GM04503 (cell line): ENCODE data around the gene GRK5.
A peak's percentile ranks its signal among the peaks of the same experiment; 100 is the strongest.

Source experiments
- DNase-seq: peaks from one replicate; pipeline ENCODE4 v3.0.0-alpha.2; 2012; ENCODE audit warnings: low read depth

GRK5 gene

DNA sequence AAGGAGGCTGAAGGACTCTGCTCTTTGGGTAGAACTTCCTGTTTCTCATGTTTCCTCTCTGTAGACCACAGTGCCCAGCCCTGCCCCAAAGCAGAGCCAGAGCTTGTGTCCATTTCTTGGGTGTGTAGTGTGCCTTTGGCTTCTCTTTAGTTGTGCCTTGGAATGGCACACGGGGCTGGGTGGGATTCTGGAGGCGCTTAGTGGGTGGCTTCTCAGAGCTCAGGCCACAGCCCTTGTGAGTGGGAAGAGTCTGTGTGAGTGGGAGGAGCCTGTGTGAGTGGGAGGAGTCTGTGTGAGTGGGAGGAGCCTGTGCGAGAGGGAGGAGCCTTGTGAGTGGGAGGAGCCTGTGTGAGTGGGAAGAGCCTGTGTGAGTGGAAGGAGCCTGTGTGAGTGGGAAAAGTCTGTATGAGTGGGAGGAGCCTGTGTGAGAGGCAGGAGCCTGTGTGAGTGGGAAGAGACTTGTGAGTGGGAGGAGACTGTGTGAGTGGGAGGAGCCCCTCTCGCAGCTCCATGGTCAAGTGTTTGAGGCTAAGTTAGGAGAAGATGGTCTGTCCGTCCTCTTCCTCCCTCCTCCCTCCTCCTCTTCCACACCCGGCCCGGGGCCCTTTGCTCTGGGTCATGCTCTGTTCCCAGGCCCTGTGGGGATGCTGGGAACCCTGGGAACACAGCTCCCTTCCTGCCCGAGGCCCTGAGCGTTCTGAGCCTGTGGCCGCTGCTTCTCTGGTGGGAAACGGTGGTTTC, 153.0 kb downstream of the GRK5 start:
- DNase-seq, result no peak

DNA sequence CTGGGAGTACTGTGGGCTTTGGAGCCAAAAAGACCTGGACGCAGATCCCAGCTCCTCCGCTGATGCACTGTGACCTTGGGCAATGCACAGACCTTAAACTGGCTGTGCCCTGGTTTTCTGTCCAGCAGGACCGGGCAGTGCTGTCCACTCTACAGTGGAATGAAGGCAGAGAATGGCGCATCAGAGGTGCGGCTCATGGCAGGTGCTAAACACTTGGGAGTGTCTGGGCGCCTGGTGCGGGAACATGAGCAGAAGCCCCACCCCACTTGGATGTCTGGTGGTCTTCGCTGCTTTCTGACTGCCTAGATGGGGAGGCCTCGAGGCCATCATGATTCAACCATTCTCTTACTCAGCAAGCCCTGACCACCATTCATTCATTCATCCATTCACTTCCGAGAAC, 153.7 kb downstream of the GRK5 start:
- no peak for DNase-seq

- no peak for DNase-seq
Measured at GRCh38 chr10:119362122-119362521, 154.8 kb downstream of the GRK5 start.

DNA sequence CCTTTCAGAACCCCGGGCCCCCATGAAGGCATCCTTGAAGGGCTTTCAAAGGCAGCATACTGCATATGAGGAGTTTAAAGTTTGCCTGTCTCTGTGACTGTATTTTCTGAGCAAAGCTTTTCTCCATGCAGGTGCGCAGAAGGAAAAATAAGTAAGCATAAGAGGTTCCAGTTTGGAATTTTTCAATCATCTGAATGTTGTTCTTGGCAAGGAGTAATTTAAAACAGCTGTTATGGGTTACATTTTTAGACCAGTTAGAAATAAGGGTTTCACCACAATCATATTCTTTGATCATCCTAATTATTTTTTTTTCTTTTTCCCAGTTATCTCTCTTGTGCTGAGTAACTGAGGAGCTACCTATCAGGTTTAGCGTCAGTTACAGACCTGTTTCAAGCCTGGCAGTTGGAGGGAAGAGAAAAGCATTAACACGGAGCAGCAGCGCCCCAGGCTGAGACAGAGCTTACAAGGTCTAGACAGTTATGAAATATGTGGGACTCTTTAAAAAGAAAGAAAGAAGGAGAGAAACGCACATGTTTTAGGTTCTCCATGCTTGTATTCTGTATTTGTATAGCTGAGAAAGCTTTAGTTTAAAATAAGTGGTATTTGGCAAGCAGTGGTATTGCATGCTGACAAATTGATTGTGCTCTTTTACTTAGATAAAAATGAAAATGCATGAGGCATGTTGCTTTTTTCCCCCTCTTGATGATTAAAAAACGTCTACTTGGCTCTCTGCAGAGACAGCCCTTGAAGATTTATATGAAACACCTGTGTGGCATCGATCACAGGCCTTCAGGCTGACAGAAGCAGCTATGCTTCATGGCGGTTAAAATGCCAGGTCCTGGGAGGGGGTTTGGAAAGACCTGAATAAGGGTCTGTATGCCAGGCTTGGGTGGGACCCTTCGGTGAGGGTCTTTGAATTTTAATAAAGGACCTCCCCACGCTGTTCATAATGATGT, 157.6 kb downstream of the GRK5 start:
- DNase-seq, result no peak

GRCh38 chr10:119365773-119366599, 158.6 kb downstream of the GRK5 start:
- DNase-seq, result no peak

GRCh38 chr10:119367841-119368549, 160.6 kb downstream of the GRK5 start:
- no peak for DNase-seq

DNA sequence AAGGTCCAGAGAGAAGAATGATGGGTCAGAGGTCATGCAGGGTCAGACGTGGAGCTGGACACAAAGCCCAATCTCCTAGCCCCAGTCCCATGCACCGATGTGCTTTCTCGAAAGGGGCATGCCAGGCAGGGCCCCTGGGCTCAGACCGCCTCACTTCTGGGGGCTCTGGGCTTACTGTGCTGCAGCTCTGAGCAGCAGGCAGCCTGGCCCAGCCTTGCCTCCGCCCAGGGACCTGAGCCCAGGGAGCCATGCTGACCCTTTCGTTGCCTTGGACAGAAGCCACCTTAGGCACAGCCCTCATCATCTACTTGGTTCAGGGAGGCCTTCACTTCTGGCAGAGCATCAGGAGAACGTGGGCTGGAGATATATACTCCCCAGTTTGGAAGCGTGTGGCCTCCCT, 161.2 kb downstream of the GRK5 start:
- DNase-seq, result no peak

GRCh38 chr10:119368991-119369869, 161.9 kb downstream of the GRK5 start:
- no peak for DNase-seq

DNA sequence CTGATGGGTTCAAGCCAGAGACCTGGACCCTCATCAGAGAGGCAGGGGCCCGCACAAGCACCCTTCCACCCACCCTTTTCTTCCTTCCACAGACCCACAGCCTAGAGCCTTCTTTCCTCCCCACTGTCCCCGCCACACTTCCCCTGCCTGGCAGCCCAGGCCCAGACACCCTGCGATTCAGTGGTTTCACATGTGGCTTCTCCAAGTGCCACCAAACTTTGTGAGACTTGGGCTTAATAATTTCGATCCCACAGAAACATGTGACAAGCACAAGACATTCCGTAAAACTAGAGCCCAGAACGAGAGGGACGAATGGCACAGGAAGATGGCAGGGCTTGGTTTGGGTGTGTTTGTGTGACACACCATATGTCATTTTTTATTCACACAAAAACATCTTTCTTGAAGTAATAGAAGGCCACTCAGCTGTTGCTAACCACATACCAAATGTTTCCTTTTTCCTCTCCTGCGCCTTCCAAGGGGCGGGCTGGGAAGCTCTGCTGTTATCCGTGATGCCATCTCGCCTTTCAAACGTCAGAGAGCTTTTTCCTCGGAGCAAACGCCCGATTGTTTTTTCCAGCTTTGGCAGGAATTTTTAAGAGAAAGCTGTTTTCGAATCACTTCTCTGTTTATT, 162.9 kb downstream of the GRK5 start:
- peak; percentile 83 for DNase-seq

GRCh38 chr10:119370972-119371703, 163.8 kb downstream of the GRK5 start:
- DNase-seq, result peak; percentile 96

DNA sequence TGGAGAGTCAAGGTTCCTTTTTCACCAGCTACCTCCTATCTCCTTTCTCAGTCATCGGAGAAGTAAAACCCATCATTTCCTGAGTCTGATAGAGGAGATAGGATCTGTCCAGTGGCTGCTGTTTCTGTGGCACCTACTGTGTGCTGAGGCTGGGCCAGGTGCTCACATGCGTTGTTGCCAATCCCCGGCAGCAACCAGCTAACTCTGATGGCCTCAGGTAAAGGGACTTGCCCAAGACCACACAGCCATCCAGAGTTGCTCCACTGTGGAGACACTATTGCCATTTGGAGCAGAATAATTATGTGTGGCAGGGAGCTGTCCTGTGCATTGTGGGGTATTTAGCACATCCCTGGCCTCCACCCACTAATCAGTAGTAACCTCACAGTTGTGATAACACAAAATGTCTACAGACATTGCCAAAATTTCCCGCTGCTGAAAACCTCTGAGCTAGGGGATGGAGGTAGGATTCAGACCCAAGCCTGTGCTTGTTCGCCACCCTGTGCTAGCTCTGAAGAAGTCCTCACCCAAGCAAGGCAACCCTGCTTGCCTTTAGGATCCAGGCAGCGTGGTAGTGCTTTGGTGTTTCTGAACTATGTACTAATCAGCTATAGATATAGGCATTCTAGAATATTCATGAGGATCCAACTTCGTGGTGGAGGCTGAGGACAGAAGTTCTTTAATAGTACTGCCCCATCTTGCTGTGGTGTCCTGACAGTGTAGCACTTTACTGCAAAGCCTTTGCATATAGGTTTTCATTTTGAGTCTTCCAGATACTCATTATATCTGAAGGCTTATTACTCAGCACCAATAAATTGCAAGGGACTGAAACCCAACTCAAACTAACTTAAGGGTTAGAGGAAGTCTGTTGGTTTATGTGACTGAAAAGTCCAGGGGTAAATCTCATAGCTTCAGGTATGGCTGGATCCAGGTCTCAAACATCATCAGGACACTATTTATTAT, 164.6 kb downstream of the GRK5 start:
- no peak for DNase-seq

DNA sequence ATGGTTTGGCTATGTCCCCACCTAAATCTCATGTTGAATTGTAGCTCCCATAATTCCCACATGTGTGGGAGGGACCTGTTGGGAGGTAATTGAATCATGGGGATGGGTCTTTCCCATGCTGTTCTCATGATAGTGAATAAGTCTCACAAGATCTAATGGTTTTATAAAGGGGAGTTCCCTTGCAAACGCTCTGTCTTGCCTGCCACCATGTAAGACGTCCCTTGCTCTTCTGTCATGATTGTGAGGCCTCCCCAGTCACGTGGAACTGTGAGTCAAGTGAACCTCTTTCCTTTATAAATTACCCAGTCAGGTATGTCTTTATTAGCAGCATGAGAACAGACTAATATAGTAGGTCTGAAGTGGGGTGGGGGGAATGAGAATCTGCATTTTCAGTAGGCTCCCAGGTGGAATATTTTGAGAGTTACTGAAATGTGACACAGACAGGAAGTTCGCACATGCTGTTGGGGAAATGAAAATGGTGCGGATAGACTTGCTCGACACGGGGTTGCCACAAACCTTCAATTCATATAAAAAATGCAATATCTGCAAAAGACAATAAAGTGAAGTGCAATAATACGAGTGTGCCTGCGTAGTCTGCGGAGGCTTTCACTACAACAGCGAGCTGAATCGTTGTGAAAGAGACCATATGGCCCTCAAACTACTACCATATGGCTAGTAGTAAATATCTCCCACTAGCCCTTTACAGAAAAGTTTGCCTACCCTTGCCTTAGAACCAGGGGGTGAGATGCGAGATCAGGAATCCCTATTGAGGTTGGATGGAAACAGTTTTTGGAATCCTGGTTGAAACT, 166.1 kb downstream of the GRK5 start:
- DNase-seq, result no peak

GRCh38 chr10:119374236-119374635, 166.9 kb downstream of the GRK5 start:
- DNase-seq, result no peak

DNA sequence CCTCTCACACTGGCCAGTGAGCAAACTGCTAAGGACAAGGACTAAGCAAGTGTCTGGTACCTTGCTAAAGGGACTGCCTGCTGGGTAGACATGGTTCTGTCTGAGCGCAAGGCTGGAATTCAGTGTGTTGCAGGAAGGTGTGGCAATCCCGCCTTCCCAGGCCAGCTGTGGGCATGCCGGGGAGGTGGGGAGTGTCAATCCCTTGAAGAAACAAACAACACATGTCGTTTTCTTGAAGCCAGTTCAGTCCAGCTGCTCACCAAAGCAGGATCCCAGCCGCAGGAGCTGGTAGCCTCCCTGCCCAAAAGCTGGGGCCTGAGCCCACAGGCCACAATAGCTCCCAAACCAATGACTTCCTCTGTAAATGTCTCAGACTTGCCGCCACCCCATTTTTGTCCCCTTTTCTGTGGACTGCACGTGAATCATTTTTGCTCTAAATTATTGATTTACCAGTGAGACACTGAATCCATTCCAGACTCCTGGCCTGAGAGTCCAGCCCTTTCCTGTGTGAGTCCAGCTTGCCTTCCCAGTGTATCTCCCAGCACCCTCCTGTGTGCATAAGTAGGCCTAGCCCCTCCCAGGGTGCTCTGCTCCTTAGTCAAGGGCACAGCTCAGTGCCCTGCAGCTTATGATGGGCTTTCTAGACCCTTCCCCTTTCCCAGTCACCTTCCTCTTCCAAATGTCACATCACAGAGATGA, 168.4 kb downstream of the GRK5 start:
- DNase-seq, result no peak

GRCh38 chr10:119377451-119377957, 170.1 kb downstream of the GRK5 start:
- DNase-seq, result no peak

- DNase-seq, result no peak
Measured at GRCh38 chr10:119377958-119378736, 170.8 kb downstream of the GRK5 start.
